Measurements from ENCODE around the gene UBE2J2. TPM values are rescaled to one million over a fixed set of nuclear protein-coding genes. Genes with fewer than 3 reads are reported as not detected.

UBE2J2 gene
- total RNA-seq, 1 experiment from 2014 or later: 62.1 TPM

DNA sequence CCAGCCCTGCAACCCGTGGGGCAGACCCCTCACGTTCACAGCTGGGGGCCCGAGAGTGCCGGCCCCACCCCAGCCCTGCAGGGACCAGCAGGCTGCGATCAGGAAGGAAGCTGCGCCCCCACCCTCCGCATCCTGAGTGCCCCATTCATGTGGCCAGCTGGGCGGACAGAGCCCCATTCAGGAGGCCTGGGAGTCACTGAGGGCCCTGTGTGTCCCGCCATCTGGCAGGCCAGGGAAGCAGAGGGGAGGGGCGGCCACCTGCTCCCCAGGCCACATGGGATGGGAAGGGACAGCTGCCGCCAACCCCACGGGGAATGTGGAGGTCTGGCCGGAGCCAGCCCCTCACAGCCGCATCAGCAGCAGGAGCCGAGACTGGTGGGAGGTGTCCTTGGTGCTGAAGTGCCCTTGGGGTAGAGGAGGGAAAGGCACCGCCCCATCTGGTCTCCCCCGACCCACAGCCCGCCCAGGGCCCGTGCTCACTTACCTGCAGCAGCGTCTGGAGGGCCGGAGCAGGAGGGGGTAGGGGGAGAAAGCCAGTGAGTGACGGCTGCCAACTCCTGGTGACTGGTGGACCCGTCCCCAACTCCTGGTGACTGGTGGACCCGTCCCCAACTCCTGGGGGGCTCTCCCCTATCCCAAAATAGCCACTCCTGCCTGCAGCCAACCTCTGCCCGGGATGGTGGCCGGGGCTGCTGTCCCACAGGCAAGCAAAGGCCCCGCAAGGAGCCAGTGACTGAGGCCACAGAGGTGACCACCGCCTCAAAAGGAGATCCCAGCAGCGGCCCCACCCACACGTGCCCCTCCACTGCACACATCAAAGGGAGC is 25.4 kb upstream of the UBE2J2 start:
- Mint-ChIP-seq H3K36me3 (ENCODE audit: insufficient read depth, unreplicated experiment) (peaks cover 6% of the 10 kb centered on the region), H3K9me3 (ENCODE audit: unreplicated experiment) (no peaks in the 10 kb centered on the region), H3K4me3 (ENCODE audit: unreplicated experiment) (no peak overlapping the region), H3K27me3 (ENCODE audit: insufficient read depth, unreplicated experiment) (no peaks in the 10 kb centered on the region), H3K27ac (ENCODE audit: low read depth, unreplicated experiment) (no peak overlapping the region), H3K4me1 (ENCODE audit: insufficient read depth, unreplicated experiment) (peaks cover 6% of the 10 kb centered on the region)
- no TSS peak for BruUV-seq (replicated peaks)
- intact Hi-C loops (cut with micrococcal nuclease): loop anchor here (10.0 kb wide), 1 partner anchor 314 kb away; the partner anchor contains the start of gene PERM1
- CTCF ChIA-PET: interaction anchor here (0.6 kb wide), 2 partner anchors 24 to 182 kb away, joined by 3 read pairs; no protein-coding TSS in a partner anchor
- POLR2A ChIA-PET: no interaction called here
- TF ChIP-seq, protein P1, sequence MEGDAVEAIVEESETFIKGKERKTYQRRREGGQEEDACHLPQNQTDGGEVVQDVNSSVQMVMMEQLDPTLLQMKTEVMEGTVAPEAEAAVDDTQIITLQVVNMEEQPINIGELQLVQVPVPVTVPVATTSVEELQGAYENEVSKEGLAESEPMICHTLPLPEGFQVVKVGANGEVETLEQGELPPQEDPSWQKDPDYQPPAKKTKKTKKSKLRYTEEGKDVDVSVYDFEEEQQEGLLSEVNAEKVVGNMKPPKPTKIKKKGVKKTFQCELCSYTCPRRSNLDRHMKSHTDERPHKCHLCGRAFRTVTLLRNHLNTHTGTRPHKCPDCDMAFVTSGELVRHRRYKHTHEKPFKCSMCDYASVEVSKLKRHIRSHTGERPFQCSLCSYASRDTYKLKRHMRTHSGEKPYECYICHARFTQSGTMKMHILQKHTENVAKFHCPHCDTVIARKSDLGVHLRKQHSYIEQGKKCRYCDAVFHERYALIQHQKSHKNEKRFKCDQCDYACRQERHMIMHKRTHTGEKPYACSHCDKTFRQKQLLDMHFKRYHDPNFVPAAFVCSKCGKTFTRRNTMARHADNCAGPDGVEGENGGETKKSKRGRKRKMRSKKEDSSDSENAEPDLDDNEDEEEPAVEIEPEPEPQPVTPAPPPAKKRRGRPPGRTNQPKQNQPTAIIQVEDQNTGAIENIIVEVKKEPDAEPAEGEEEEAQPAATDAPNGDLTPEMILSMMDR (IDR thresholded peaks at IDR 0.05; ENCODE audit: unreplicated experiment): no peak
- no peak for DNase-seq (ENCODE audit: unreplicated experiment)

DNA sequence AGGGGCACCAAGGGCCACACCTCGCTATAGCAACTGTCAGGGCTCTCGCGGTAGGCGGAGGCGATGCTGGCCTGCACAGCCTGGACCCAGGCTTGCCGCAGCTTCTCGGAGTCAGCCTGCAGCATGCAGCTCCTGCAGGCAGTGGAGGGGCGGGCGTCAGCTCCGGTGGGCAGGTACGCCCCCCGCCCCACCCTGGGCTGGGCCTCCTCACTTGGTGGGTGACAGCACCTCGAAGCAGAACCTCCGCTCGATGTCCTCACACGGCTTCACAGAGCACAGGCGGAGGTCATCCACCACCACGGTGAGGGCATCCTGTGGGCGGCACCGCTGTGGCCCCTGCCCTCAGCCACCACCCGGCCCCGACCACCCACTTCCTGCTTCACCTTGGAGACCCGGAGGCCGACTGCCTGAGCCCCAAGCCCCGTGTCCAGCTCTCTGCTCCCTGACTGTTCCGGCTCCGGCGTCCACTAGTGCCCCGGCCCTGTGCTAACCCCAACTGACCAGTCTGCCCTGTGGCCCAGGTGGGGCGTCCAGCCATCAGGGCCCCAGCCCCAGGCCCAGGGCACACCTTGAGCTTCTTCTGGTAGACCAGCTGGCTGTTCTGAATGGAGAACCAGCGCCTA is 24.3 kb upstream of the UBE2J2 start:
- TF ChIP-seq, protein P1 (IDR thresholded peaks at IDR 0.05; ENCODE audit: unreplicated experiment): no peak
- POLR2A ChIA-PET: no interaction called here
- Mint-ChIP-seq H3K9me3 (ENCODE audit: unreplicated experiment) (no peaks in the 10 kb centered on the region), H3K27me3 (ENCODE audit: insufficient read depth, unreplicated experiment) (no peaks in the 10 kb centered on the region), H3K4me3 (ENCODE audit: unreplicated experiment) (no peak overlapping the region), H3K4me1 (ENCODE audit: insufficient read depth, unreplicated experiment) (no peaks in the 10 kb centered on the region), H3K27ac (ENCODE audit: low read depth, unreplicated experiment) (no peak overlapping the region), H3K36me3 (ENCODE audit: insufficient read depth, unreplicated experiment) (peaks cover 10% of the 10 kb centered on the region)
- CTCF ChIA-PET: interaction anchor here (0.6 to 0.7 kb wide), 3 partner anchors 20 to 180 kb away, joined by 3 read pairs; no protein-coding TSS in a partner anchor
- no TSS peak for BruUV-seq (replicated peaks)
- DNase-seq (ENCODE audit: unreplicated experiment): no peak
- intact Hi-C loops (cut with micrococcal nuclease): loop anchor here (10.0 kb wide), 1 partner anchor 313 kb away; the partner anchor contains the start of gene PERM1

DNA sequence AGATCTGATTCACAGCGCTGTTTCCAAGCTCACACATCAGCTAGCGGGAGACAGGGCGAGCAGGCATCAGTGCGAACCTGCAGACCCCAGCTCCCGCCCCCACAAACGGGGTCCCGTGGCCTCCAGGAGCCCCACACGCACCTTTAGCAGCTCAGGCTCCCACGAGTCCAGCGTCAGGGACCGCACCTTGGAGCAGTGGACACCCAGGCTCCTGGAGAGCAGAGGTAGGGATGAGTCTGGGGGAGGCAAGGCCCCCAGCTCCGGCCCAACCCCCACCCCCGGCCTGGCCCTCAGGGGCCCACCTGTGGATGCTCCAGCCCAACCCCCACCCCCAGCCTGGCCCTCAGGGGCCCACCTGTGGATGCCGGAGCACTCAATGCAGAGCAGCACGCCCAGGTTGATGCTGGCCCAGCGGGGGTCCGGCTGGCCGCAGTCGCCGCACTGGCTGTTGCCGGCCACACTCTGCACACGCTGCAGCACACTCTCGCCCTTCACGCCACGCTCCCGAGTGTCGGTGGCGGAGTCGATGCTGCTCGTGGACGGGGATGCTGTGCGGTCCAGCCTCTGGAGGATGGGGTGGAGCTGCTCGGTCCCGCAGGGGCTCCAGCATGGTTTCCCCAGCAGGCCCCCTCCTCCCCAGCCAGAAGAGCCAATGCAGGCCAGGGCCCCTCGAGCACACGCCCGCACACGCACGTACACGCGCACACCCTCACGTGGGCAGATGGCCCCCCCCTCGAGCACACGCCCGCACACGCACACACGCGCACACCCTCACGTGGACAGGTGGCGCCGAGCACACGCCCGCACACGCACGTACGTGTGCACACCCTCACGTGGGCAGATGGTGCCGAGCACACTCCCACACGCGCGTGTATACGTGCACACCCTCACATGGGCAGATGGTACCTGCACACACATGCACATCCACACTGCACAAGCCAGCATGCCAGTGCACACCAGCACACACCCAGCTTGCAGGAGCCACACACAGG is 22.7 kb upstream of the UBE2J2 start:
- TF ChIP-seq, protein P1 (IDR thresholded peaks at IDR 0.05; ENCODE audit: unreplicated experiment): no peak
- no peak for DNase-seq (ENCODE audit: unreplicated experiment)
- no peaks in the 10 kb centered on the region for H3K27me3 Mint-ChIP-seq (ENCODE audit: insufficient read depth, unreplicated experiment)
- H3K4me1 Mint-ChIP-seq (ENCODE audit: insufficient read depth, unreplicated experiment): no peaks in the 10 kb centered on the region
- H3K27ac Mint-ChIP-seq (ENCODE audit: low read depth, unreplicated experiment): no peak overlapping the region
- ChIA-PET CTCF (no interaction called here), POLR2A (interaction anchor here (0.6 kb wide), 1 partner anchor 174 kb away, joined by 3 read pairs; no protein-coding TSS in a partner anchor)
- intact Hi-C loops (cut with micrococcal nuclease): loop anchor here (10.0 kb wide), 1 partner anchor 312 kb away; the partner anchor contains the start of gene PERM1
- H3K4me3 Mint-ChIP-seq (ENCODE audit: unreplicated experiment): no peak overlapping the region
- H3K36me3 Mint-ChIP-seq (ENCODE audit: insufficient read depth, unreplicated experiment): peaks cover 23% of the 10 kb centered on the region
- no peaks in the 10 kb centered on the region for H3K9me3 Mint-ChIP-seq (ENCODE audit: unreplicated experiment)
- no TSS peak for BruUV-seq (replicated peaks)

Data from MCF 10A (cell line).